GM12878 (cell line): ENCODE data around the gene DGKI.

ENCODE experiments used
- CBX5 ChIP-seq: sonication (generic); IDR thresholded peaks from 2 replicates; pipeline ENCODE4 v1.6.1; 2016; ENCODE audit warnings: low read depth, moderate library complexity, mild to moderate bottlenecking, inconsistent platforms
- DPF2 ChIP-seq: fragments of 450-650 bp; IDR thresholded peaks from 2 replicates; pipeline ENCODE4 v1.6.1; 2017; ENCODE audit warnings: mild to moderate bottlenecking
- FOS ChIP-seq: IDR thresholded peaks from 3 replicates; pipeline ENCODE4 v1.6.1; 2011; ENCODE audit warnings: borderline replicate concordance; ENCODE audit not compliant: insufficient read length; ENCODE audit errors: extremely low read depth
- HDAC2 ChIP-seq: fragments of 200-600 bp; sonication (generic); IDR thresholded peaks from 2 replicates; pipeline ENCODE4 v1.6.1; 2017
- POLR2A ChIP-seq: IDR thresholded peaks from 2 replicates; pipeline ENCODE4 v1.6.1; 2011; ENCODE audit warnings: low read depth, mild to moderate bottlenecking, low read length
- SP1 ChIP-seq: IDR thresholded peaks from one replicate; pipeline ENCODE4 v1.6.1; 2011; ENCODE audit warnings: low read depth, low read length
- SREBF2 ChIP-seq: IDR thresholded peaks from 2 replicates; pipeline ENCODE4 v1.6.1; 2012; ENCODE audit warnings: mild to moderate bottlenecking, low read length
- SRF ChIP-seq, 2 experiments: IDR thresholded peaks; 2 replicates each; pipeline ENCODE4 v1.6.1; 2011; ENCODE audit warnings: low read depth in 2 of 2, low read length in 2 of 2, mild to moderate bottlenecking in 1 of 2, moderate library complexity in 1 of 2
- TF ChIP-seq, protein P1 (sequence below), 3 experiments: IDR thresholded peaks in 2 of 3; conservative IDR thresholded peaks in 1 of 3; 2 replicates each; pipeline ENCODE4 v1.5.1; 2011; ENCODE audit warnings: low read depth in 3 of 3, low read length in 3 of 3, mild to moderate bottlenecking in 3 of 3, control low read depth in 2 of 3, moderate library complexity in 2 of 3, inconsistent platforms in 1 of 3, mixed read lengths in 1 of 3; ENCODE audit not compliant: control insufficient read depth in 2 of 3, insufficient read depth in 1 of 3; ENCODE audit errors: extremely low read depth in 1 of 3
- TF ChIP-seq, protein P2 (sequence below): fragments of 450-650 bp; IDR thresholded peaks from 2 replicates; pipeline ENCODE4 v1.6.1; 2016; ENCODE audit warnings: mild to moderate bottlenecking, moderate library complexity, borderline replicate concordance
- TF ChIP-seq, protein P3 (sequence below): IDR thresholded peaks from 2 replicates; pipeline ENCODE4 v1.6.1; 2011; ENCODE audit warnings: borderline replicate concordance, low read depth, mild to moderate bottlenecking, moderate library complexity, low read length; ENCODE audit not compliant: insufficient read depth, poor library complexity, severe bottlenecking

DNA sequence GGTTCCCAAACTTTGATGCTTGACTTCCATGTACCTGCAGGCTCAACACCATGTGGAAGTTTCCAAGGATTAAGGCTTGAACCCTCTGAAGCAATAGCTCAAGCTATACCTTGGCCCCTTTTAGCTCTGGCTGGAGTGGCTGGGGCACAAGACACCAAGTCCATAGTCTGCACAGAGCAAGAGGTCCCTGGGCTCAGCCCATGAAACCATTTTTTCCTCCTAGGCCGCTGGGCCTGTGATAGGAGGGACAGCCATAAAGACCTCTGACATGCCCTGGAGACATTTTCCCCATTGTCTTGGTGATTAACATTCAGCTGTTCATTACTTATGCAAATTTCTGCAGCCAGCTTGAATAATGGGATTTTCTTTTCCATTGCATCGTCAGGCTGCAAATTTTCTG lies 14.4 kb downstream of the DGKI start:
- TF ChIP-seq, protein P1, sequence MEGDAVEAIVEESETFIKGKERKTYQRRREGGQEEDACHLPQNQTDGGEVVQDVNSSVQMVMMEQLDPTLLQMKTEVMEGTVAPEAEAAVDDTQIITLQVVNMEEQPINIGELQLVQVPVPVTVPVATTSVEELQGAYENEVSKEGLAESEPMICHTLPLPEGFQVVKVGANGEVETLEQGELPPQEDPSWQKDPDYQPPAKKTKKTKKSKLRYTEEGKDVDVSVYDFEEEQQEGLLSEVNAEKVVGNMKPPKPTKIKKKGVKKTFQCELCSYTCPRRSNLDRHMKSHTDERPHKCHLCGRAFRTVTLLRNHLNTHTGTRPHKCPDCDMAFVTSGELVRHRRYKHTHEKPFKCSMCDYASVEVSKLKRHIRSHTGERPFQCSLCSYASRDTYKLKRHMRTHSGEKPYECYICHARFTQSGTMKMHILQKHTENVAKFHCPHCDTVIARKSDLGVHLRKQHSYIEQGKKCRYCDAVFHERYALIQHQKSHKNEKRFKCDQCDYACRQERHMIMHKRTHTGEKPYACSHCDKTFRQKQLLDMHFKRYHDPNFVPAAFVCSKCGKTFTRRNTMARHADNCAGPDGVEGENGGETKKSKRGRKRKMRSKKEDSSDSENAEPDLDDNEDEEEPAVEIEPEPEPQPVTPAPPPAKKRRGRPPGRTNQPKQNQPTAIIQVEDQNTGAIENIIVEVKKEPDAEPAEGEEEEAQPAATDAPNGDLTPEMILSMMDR (IDR thresholded peaks at IDR 0.05 in 2 of 3, conservative IDR thresholded peaks at IDR 0.05 in 1 of 3; ENCODE audit: control insufficient read depth in 2 of 3, extremely low read depth in 1 of 3, insufficient read depth in 1 of 3, low read depth in 3 of 3, low read length in 3 of 3), result no peak
- TF ChIP-seq POLR2A (no peak), SREBF2 (no peak), SRF (IDR thresholded peaks at IDR 0.05; ENCODE audit: low read depth in 2 of 2, low read length in 2 of 2) (no peak), CBX5 (no peak), DPF2 (no peak), SP1 (no peak), HDAC2 (no peak), FOS (no peak)
- TF ChIP-seq, protein P2, sequence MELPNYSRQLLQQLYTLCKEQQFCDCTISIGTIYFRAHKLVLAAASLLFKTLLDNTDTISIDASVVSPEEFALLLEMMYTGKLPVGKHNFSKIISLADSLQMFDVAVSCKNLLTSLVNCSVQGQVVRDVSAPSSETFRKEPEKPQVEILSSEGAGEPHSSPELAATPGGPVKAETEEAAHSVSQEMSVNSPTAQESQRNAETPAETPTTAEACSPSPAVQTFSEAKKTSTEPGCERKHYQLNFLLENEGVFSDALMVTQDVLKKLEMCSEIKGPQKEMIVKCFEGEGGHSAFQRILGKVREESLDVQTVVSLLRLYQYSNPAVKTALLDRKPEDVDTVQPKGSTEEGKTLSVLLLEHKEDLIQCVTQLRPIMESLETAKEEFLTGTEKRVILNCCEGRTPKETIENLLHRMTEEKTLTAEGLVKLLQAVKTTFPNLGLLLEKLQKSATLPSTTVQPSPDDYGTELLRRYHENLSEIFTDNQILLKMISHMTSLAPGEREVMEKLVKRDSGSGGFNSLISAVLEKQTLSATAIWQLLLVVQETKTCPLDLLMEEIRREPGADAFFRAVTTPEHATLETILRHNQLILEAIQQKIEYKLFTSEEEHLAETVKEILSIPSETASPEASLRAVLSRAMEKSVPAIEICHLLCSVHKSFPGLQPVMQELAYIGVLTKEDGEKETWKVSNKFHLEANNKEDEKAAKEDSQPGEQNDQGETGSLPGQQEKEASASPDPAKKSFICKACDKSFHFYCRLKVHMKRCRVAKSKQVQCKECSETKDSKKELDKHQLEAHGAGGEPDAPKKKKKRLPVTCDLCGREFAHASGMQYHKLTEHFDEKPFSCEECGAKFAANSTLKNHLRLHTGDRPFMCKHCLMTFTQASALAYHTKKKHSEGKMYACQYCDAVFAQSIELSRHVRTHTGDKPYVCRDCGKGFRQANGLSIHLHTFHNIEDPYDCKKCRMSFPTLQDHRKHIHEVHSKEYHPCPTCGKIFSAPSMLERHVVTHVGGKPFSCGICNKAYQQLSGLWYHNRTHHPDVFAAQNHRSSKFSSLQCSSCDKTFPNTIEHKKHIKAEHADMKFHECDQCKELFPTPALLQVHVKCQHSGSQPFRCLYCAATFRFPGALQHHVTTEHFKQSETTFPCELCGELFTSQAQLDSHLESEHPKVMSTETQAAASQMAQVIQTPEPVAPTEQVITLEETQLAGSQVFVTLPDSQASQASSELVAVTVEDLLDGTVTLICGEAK, result no peak
- TF ChIP-seq, protein P3, sequence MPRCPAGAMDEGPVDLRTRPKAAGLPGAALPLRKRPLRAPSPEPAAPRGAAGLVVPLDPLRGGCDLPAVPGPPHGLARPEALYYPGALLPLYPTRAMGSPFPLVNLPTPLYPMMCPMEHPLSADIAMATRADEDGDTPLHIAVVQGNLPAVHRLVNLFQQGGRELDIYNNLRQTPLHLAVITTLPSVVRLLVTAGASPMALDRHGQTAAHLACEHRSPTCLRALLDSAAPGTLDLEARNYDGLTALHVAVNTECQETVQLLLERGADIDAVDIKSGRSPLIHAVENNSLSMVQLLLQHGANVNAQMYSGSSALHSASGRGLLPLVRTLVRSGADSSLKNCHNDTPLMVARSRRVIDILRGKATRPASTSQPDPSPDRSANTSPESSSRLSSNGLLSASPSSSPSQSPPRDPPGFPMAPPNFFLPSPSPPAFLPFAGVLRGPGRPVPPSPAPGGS, result no peak
